GM18867 (cell line): ENCODE measurements around the gene C19orf33.

Experiments
- ATAC-seq: cut with Tn5 transposase; IDR thresholded peaks from one replicate; pipeline ENCODE4 v1.9.1; 2021; ENCODE audit warnings: mild to moderate bottlenecking, moderate library complexity; ENCODE audit not compliant: unreplicated experiment

C19orf33 gene

DNA sequence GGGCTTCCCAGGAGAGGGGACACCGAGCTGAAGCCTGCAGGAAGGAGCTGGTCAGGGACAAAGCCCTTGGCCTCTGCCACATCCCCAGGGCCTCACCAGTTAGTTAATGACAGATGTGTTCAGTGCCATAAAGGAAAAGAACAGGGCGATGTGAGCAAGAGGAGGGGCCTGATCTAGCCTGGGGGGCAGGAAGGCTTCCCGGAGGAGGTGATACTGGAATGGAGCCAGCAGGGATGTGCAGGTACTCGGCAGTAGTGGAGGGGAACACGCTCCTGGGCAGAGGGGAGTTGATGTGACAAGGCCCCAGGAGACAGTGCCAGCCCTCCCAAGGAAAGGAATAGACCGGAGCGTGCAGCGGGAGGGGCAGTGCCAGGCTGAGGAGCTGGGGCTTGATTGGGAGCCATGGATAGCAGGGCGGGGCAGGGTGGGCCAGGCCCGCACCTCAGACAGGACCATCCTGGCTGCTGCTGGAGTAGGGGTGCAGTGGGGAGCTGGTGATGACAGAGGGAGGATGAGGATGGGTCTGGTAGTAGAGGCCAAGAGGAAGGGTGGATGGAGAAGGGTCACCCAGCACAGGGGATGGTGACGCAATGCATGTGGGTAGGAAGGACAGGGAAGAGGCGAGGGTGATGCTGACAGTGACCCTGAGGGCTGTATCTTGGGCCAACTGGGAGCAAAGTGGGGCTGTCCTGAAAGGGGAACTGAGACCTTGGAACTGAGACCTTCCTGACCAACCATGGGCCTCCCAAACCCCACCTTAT lies 4.1 kb downstream of the C19orf33 start:
- no peak for ATAC-seq

GRCh38 chr19:38308926-38309614 lies 5.0 kb downstream of the C19orf33 start:
- ATAC-seq: no peak

- no peak for ATAC-seq
These were observed 5.7 kb downstream of the C19orf33 start for GRCh38 chr19:38309615-38310278.

GRCh38 chr19:38310279-38310670 lies 6.2 kb downstream of the C19orf33 start:
- no peak for ATAC-seq

- no peak for ATAC-seq
These were observed 6.9 kb downstream of the C19orf33 start for GRCh38 chr19:38310986-38311385.

- ATAC-seq: peak; percentile 83
These were observed 11.8 kb downstream of the C19orf33 start, which contains the start of gene YIF1B for GRCh38 chr19:38315657-38316476. TSS of gene YIF1B (minus strand) at chr19:38315947. CDS start at chr19:38315917, 30 bp downstream.

DNA sequence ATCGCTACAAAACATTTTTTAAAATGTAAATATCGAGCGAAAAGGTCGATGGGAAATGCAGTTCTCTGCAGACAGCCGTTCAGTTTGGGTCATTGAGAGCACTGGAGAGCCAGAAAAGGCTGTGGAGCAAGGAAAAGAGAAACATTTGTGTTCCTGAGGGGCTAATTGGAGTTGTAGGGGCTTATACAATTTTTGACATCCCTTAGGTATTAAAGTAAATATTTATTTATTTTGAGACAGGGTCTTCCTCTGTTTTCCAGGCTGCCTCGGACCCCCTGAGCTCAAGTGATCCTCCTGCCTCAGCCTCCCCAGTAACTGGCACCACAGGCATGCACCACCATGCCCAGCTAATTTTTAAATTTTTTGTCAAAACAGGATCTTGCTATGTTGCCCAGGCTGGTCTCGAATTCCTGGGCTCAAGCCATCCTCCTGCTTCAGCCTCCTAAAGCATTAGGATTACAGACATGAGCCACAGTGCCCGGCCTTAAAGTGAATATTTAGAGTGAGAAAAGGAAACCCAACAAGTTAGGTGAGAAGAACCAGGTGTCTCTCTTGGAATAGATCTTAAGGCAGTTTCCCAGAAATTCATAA lies 12.5 kb downstream of the C19orf33 start:
- no peak for ATAC-seq

DNA sequence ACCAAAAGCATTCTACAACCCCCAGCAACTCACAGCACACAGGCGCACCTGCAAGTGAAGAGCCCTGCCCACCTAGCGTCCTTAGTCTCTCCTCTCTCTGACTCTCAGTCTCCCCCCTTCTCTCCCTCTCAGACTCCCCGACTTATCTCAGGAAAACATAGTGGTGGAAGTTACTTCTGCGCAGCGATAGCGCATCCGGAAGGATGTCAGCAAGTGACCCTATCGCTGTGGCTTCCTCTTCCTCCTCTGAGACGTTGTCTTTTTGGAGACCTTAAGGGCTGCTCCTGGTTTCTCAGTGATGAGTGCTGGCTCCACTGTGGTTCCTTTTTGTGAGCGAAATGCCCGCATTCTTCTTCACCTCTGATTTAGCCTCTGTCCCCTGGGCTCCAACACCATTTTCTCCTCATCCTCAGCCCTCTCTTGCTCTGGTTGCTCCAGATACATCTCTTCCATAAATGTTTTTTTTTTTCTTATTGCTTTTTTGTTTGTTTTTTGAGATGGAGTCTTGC lies 13.1 kb downstream of the C19orf33 start:
- ATAC-seq: no peak

DNA sequence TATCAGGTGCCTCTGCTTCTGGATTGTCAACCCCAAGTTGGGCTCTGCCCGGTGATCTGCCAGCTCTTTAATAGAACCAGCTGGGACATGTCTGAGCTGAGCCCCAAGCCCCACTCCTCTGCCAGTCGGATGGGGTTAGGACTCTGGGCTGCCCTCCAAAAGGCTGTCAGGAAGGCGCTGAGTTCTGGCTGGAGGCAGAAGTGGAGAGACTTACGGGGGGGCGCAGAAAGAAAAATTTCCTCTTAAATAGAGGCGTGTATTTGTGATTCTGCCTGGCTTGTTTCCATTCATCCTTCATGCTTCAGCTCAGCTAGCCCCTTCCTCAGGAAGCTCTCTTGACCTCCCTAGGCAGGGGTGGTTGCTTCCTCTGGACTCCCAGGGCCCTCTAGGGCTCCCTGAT lies 14.6 kb downstream of the C19orf33 start:
- no peak for ATAC-seq

GRCh38 chr19:38319421-38320258 lies 15.6 kb downstream of the C19orf33 start, which contains the start of gene KCNK6:
TSS of gene KCNK6 (plus strand) at chr19:38319845. CDS start at chr19:38319951, 106 bp downstream.
- ATAC-seq: no peak

GRCh38 chr19:38320969-38321339 lies 16.9 kb downstream of the C19orf33 start:
- no peak for ATAC-seq

- ATAC-seq: no peak
These were observed 17.7 kb downstream of the C19orf33 start for GRCh38 chr19:38321646-38322196.

DNA sequence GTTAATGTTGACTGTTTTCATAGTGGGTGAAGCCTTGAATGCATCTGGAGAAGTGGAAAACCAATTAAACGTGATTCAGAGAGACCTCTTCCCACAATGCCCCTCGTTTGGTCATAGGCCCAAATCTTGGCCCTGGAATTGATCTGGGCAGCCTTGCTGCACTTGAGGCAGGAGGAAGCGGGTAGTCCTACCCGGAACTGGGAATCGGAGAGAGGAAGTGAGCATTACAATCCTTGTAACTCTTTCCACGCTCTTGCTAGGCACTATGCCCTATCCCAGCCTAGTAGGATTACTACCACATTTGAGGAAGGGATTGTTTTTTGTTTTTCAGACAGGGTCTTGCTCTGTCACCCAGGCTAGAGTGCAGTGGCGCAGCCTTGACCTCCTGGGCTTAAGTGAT lies 19.2 kb downstream of the C19orf33 start:
- no peak for ATAC-seq

DNA sequence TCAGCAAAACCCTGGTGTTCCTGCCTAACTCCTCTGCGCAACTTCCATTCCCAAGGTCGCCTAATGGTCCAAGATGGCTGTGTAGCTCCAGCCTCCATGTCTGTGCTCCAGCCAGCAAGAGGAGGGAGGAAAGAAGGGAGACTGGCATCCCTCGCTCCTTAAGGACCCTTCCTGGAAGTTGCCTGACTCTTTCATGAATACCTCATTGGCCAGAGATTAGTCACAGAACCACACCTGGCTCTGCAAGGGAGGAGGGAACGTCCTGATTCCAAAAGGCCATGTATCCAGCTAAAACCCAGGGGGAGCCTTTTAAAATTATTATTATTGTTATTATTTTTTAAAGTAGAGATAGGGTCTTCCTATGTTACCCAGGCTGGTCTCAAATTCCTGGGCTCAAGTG lies 20.4 kb downstream of the C19orf33 start:
- ATAC-seq: no peak

GRCh38 chr19:38326591-38326990 lies 22.5 kb downstream of the C19orf33 start:
- no peak for ATAC-seq

DNA sequence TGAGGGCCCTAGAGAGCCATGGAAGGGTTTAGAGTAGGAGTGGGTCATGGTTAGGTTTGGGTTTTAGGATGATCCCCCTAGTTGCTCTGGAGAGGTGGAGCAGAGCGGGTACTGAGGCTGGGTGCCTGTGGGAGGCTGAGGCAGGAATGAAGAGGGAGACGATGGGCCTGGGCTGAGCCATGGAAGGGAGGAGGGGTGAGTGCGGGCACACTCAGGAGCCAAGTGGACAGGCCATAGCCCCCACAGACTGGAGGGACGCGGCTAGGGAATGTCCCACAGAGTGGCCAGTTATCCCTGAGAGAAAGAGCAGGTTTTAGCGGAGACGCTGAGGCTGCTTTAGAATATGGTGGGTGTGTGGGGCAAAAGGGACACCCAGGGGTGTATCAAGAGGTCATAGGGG lies 25.6 kb downstream of the C19orf33 start:
- no peak for ATAC-seq

- no peak for ATAC-seq
These were observed 27.7 kb downstream of the C19orf33 start for GRCh38 chr19:38331728-38332127.

DNA sequence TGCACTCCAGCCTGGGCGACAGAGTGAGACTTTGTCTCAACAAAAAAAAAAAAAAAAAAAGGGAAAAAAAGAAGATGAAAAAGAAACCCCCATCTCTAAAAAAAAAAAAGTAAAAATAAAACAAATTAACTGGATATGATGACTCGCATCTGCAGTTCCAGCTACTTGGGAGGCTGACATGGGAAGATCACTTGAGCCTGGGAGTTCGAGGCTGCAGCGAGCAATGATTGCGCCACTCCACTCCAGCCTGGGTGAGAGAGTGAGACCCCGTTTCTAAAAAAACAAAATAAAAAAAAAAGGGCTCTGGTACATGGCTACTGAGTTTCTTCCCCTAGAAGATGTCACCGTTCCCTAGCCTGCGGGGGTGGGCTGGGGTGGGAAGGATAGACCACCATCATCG lies 29.2 kb downstream of the C19orf33 start:
- no peak for ATAC-seq
